ENCODE measurements around the gene NLE1. TPM values are rescaled to one million over a fixed set of nuclear protein-coding genes. Genes with fewer than 3 reads are reported as not detected.
"Not testable (repeated sequence)": the region's sequence is repeated elsewhere in the genome, so short reads cannot be mapped to it uniquely, and the experiment has no call there.

Gene NLE1
- total and polyA plus RNA-seq, 7 donors = 3.0 to 16.8 (median 11.2) TPM

DNA sequence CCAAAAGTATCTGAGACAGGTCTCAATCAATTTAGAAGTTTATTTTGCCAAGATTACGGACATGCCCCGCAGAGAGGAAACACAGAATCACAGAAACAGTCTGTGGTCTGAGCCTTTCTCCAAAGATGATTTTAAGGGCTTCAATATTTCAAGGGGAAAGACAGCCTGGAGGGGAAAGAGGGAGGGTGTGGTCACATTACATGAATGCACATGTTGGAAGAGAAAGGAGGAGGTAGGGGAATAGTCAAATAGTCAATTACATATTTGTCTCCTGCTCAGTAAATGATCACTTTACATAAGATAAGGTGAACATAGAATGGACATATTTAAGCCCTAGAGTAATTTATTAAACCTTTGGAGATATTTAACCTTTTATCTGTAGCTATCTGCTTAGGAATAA lies 17.8 kb upstream of the NLE1 start:
- intact Hi-C loops (cut with DNase I) = loop anchor here (10.0 kb wide), 1 partner anchor 585 kb away; no protein-coding TSS in a partner anchor
- H3K9me3 ChIP-seq = no peaks in the 10 kb centered on the region
- no peak for DNase-seq
- no peaks in the 10 kb centered on the region for H3K4me1 ChIP-seq
- 82 to 83% methylated on average over 2 of the region's 2 CpGs for WGBS, 2 donors
- no peaks in the 10 kb centered on the region for H3K27me3 ChIP-seq
- H3K36me3 ChIP-seq = no peaks in the 10 kb centered on the region
- no peak for TF ChIP-seq POLR2A (IDR thresholded peaks at IDR 0.05)
- TF ChIP-seq, protein P1, sequence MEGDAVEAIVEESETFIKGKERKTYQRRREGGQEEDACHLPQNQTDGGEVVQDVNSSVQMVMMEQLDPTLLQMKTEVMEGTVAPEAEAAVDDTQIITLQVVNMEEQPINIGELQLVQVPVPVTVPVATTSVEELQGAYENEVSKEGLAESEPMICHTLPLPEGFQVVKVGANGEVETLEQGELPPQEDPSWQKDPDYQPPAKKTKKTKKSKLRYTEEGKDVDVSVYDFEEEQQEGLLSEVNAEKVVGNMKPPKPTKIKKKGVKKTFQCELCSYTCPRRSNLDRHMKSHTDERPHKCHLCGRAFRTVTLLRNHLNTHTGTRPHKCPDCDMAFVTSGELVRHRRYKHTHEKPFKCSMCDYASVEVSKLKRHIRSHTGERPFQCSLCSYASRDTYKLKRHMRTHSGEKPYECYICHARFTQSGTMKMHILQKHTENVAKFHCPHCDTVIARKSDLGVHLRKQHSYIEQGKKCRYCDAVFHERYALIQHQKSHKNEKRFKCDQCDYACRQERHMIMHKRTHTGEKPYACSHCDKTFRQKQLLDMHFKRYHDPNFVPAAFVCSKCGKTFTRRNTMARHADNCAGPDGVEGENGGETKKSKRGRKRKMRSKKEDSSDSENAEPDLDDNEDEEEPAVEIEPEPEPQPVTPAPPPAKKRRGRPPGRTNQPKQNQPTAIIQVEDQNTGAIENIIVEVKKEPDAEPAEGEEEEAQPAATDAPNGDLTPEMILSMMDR (IDR thresholded peaks at IDR 0.05) = no peak
- TF ChIP-seq POLR2AphosphoS5 (IDR thresholded peaks at IDR 0.05) = no peak
- TF ChIP-seq EP300 (IDR thresholded peaks at IDR 0.05) = no peak
- H3K4me3 ChIP-seq = no peak overlapping the region
- no peak overlapping the region for H3K27ac ChIP-seq

DNA sequence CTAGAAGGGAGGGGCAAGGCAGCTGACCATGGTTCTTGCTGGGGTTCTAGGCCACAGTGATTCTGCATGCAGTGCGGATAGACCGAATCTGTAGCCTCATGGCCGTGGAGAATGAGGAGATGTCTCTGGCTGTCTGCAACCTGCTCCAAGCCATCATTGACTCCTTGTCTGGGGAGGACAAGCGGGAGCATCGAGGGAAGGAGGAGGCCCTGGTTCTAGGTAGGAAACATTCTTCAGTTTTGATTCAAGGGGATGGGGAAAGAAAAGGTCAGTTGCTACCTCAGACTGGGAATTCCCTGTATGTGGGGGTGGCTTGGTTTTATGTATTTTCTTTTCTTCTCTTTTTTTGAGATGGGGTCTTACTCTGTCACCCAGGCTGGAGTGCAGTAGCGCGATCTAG lies 13.1 kb upstream of the NLE1 start:
- H3K9me3 ChIP-seq = no peaks in the 10 kb centered on the region
- no peak overlapping the region for H3K4me3 ChIP-seq
- H3K36me3 ChIP-seq = no peaks in the 10 kb centered on the region
- peak; percentile 22 for DNase-seq
- 96% methylated on average over 7 of the region's 7 CpGs for WGBS, 2 donors
- H3K4me1 ChIP-seq = no peaks in the 10 kb centered on the region
- H3K27ac ChIP-seq = no peak overlapping the region
- H3K27me3 ChIP-seq = no peaks in the 10 kb centered on the region
- intact Hi-C loops (cut with DNase I) = no loop called here
- TF ChIP-seq EP300 (IDR thresholded peaks at IDR 0.05) (no peak), POLR2AphosphoS5 (IDR thresholded peaks at IDR 0.05) (no peak), POLR2A (IDR thresholded peaks at IDR 0.05) (no peak)
- TF ChIP-seq, protein P1 (IDR thresholded peaks at IDR 0.05) = no peak

DNA sequence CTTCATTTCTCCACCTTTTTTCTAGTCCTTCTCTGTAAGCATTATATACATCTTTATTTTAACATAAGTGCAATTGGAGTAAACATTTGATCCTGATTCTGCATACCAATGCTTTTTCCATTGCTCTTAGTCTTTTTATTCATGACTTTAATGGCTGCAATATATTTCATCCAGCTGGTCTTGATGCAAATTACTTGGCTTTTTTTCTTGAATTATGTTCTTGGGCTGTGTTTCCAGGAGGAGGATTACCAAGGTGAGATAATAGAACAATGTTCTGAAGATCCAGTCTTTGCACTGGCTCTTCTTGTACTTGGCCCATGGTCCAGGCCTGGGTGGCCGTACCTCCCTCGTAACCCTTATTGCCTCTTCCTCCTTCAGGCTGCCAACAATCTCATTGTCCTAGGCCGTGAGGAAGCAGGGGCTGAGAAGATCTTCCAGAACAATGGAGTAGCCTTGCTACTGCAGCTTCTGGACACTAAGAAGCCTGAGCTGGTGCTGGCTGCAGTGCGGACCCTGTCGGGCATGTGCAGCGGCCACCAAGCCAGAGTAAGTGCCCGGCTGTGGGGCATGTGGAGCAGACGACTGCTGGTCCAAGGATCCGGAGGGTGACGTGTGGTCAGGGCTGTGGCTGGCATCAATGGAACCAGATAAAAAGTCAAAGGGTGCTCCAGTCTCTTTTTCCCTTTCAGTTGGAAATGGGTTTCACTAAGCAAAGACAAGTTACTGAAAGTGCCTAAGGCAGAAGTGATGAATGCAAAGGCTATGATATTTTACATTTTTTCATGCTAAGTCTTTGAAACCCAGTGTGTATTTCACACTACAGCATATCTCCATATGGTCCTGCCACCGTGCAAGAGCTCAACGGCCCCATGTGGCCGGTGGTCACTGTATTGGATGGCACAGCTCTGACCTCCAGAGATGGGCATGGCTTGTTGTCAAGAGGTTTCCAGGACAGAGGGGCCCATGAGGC lies 12.4 kb upstream of the NLE1 start:
- Histone ChIP-seq H3K27ac (no peak overlapping the region), H3K27me3 (no peaks in the 10 kb centered on the region), H3K4me3 (no peak overlapping the region), H3K36me3 (no peaks in the 10 kb centered on the region), H3K9me3 (no peaks in the 10 kb centered on the region), H3K4me1 (no peaks in the 10 kb centered on the region)
- intact Hi-C loops (cut with DNase I) = no loop called here
- no peak for TF ChIP-seq POLR2AphosphoS5 (IDR thresholded peaks at IDR 0.05)
- TF ChIP-seq, protein P1 (IDR thresholded peaks at IDR 0.05) = no peak
- TF ChIP-seq POLR2A (IDR thresholded peaks at IDR 0.05) = no peak
- TF ChIP-seq EP300 (IDR thresholded peaks at IDR 0.05) = no peak
- DNase-seq = no peak
- 89 to 92% methylated on average over 13 of the region's 13 CpGs for WGBS, 2 donors

DNA sequence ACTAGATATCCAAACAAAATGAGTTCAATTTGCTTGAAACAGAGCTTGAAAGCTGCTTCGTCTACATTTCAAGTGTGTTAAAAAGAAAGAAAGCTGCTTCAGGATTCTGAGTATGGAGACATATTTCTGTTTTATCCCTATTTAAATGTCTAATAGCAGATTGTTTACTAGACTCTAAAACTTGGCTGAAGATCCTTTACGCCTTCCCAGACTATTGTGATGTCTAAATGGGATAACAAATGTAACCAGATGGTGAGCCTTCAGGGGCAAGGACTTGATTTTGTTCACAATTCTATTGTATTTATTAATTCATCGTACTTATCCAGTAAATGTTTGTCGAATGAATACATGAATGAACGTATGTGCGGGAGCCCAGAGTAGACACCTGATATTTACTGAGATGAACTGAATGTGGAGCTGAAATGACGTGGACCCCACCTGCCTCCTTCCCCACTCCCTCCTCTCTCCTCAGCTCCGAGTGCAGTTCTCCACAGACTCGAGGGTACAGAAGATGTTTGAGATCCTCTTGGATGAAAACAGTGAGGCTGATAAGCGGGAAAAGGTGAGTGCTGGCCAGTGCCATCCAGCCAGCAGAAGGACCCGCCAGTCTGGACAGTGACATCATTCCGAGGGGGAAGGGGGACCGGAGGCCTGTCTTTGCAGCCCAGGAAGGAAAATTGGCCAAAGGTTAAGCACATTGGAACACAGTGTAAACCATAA lies 10.5 kb upstream of the NLE1 start:
- WGBS, 2 donors = 54 to 68% methylated on average over 13 of the region's 13 CpGs
- no peaks in the 10 kb centered on the region for H3K27me3 ChIP-seq

DNA sequence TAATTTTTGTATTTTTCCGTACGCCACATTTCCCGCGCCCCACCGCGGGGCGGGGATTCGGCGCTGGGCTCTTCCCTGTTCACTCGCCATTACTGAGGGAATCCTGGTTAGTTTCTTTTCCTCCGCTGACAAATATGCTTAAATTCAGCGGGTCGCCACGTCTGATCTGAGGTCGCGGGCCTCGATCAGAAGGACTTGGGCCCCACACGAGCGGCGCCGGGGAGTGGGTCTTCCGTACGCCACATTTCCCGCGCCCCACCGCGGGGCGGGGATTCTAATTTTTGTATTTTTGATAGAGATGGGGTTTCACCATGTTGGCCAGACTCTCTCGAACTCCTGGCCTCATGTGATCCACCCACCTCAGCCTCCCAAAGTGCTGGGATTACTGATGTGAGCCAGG lies 9.0 kb upstream of the NLE1 start:
- H3K27ac ChIP-seq; H3K9me3 ChIP-seq; H3K36me3 ChIP-seq; H3K4me1 ChIP-seq; DNase-seq; H3K27me3 ChIP-seq; intact Hi-C loops (cut with DNase I); H3K4me3 ChIP-seq: not testable (repeated sequence)
- WGBS, 2 donors = 92 to 93% methylated on average over 29 of the region's 29 CpGs

More for the DNA sequence above, 10.5 kb upstream of the NLE1 start:
- TF ChIP-seq EP300 (IDR thresholded peaks at IDR 0.05) (no peak), POLR2A (IDR thresholded peaks at IDR 0.05) (no peak), POLR2AphosphoS5 (IDR thresholded peaks at IDR 0.05) (no peak)
- TF ChIP-seq, protein P1 (IDR thresholded peaks at IDR 0.05) = no peak
- Histone ChIP-seq H3K27ac (no peak overlapping the region), H3K9me3 (no peaks in the 10 kb centered on the region), H3K36me3 (no peaks in the 10 kb centered on the region), H3K4me1 (no peaks in the 10 kb centered on the region), H3K4me3 (no peak overlapping the region)
- DNase-seq = no peak
- intact Hi-C loops (cut with DNase I) = no loop called here
